ENCODE results near the gene OTUD5.
A peak's percentile ranks its signal among the peaks of the same experiment; 100 is the strongest.

OTUD5 gene

GRCh38 chrX:48971249-48972219, 14.1 kb upstream of the OTUD5 start, which contains the start of gene KCND1:
TSS of gene KCND1 (minus strand) at chrX:48971844. CDS start at chrX:48970271, 1,573 bp downstream.
- DNase-seq: no peak

- DNase-seq: no peak
Observed at GRCh38 chrX:48969471-48969870, 12.1 kb upstream of the OTUD5 start.

GRCh38 chrX:48968377-48968776, 11.0 kb upstream of the OTUD5 start:
- no peak for DNase-seq

- no peak for DNase-seq
Observed at GRCh38 chrX:48966796-48967579, 9.6 kb upstream of the OTUD5 start.

- DNase-seq: no peak
Observed at GRCh38 chrX:48965959-48966358, 8.6 kb upstream of the OTUD5 start.

- DNase-seq: no peak
Observed at GRCh38 chrX:48961585-48962091, 4.2 kb upstream of the OTUD5 start.

- DNase-seq: no peak
Observed at GRCh38 chrX:48960291-48960690, 2.9 kb upstream of the OTUD5 start.

- peak; percentile 57 for DNase-seq
Observed at GRCh38 chrX:48958635-48959094, 1.3 kb upstream of the OTUD5 start.

GRCh38 chrX:48957827-48958634, 624 bp upstream of the OTUD5 start:
- DNase-seq: peak; percentile 91

GRCh38 chrX:48956728-48957414, 536 bp downstream of the OTUD5 start:
- DNase-seq: peak; percentile 66

GRCh38 chrX:48948589-48948988, 8.8 kb downstream of the OTUD5 start:
- no peak for DNase-seq

- DNase-seq: no peak
Observed at GRCh38 chrX:48945517-48946348, 11.7 kb downstream of the OTUD5 start.

- DNase-seq: no peak
Observed at GRCh38 chrX:48942895-48943294, 14.5 kb downstream of the OTUD5 start.

- DNase-seq: no peak
Observed at GRCh38 chrX:48940404-48940955, 16.9 kb downstream of the OTUD5 start.

- DNase-seq: no peak
Observed at GRCh38 chrX:48939524-48940228, 17.7 kb downstream of the OTUD5 start.

GRCh38 chrX:48938721-48939425, 18.5 kb downstream of the OTUD5 start:
- peak; percentile 75 for DNase-seq

- DNase-seq: peak; percentile 92
Observed at GRCh38 chrX:48937054-48937907, 20.1 kb downstream of the OTUD5 start.

- DNase-seq: no peak
Observed at GRCh38 chrX:48936429-48937053, 20.9 kb downstream of the OTUD5 start.
